Measurements from ENCODE around the gene THAP4.

GRCh38 chr2:241550616-241551580 is 86.1 kb downstream of the THAP4 start:
- no peak for TF ChIP-seq EZH2 (IDR thresholded peaks at IDR 0.05; ENCODE audit: low read length)
- TF ChIP-seq CTCF (optimal IDR thresholded peaks at IDR 0.05 in 1 of 3, IDR thresholded peaks at IDR 0.05 in 1 of 3, conservative IDR thresholded peaks at IDR 0.05 in 1 of 3; ENCODE audit: extremely low read depth in 1 of 3, insufficient read depth in 2 of 3, low read length in 3 of 3) = no peak

All from keratinocyte (primary cell).